EH (cell line): ENCODE measurements around the gene CEP19.
"Not testable (repeated sequence)": the region's sequence is repeated elsewhere in the genome, so short reads cannot be mapped to it uniquely, and the experiment has no call there.

ENCODE experiments used
- DNase-seq: peaks from one replicate; pipeline ENCODE4 v3.0.0-alpha.2; 2015; ENCODE audit warnings: low read depth

CEP19 gene, protein sequence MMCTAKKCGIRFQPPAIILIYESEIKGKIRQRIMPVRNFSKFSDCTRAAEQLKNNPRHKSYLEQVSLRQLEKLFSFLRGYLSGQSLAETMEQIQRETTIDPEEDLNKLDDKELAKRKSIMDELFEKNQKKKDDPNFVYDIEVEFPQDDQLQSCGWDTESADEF

GRCh38 chr3:196711838-196712513, at the start of gene CEP19, which contains the start of gene PIGX:
Gene CEP19 (minus strand): TSS chr3:196712250. CDS start chr3:196708657, 3,593 bp downstream.
Gene PIGX (plus strand): TSS chr3:196712377.
- peak; percentile 84 for DNase-seq

- DNase-seq = peak; percentile 74
Measured at GRCh38 chr3:196757876-196758739, 46.1 kb upstream of the CEP19 start.

GRCh38 chr3:196756732-196757131, 44.7 kb upstream of the CEP19 start:
- no peak for DNase-seq

- DNase-seq = no peak
Measured at GRCh38 chr3:196754091-196754981, 42.3 kb upstream of the CEP19 start.

- DNase-seq = no peak
Measured at GRCh38 chr3:196753201-196753600, 41.2 kb upstream of the CEP19 start.

GRCh38 chr3:196749125-196749524, 37.1 kb upstream of the CEP19 start:
- no peak for DNase-seq

- not testable (repeated sequence) for DNase-seq
Measured at GRCh38 chr3:196743569-196743968, 31.5 kb upstream of the CEP19 start.

DNA sequence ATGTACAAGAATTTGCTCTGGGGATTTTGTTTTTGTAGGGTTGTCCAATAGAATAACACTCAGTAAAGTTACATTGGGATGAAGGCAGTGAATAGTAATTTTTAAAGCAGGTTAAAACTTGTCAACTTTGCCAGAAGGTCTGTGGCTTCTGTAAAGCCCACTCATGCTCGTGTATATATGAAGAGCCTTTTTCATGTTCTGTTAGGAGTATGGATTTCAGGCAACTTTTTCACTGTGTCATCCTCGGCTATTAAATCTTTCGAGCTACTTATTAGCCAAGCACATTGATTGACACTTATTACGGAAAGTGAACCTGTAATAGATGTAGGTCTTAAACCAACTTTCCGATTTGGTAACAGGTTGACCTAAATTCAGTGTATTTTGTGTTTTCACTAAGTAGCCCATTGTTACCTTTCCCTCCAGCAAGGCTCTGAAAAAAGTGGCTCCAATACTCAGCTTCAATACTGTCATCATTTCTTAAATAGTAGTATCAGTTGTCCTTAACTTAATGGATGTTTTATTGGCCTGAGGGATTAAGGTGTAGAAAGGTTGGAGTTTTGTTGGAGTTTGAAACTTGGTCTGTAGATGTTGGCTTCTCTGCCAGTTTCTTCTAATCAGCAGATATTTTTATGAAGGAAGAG, 29.3 kb upstream of the CEP19 start:
- DNase-seq = no peak

GRCh38 chr3:196740481-196741248, 28.6 kb upstream of the CEP19 start:
- peak; percentile 65 for DNase-seq

GRCh38 chr3:196739671-196740480, 27.8 kb upstream of the CEP19 start, which contains the start of gene PAK2:
Gene PAK2 (plus strand): TSS chr3:196739857. CDS start chr3:196782647, 42,790 bp downstream.
- peak; percentile 89 for DNase-seq

GRCh38 chr3:196737655-196738054, 25.6 kb upstream of the CEP19 start:
- no peak for DNase-seq

DNA sequence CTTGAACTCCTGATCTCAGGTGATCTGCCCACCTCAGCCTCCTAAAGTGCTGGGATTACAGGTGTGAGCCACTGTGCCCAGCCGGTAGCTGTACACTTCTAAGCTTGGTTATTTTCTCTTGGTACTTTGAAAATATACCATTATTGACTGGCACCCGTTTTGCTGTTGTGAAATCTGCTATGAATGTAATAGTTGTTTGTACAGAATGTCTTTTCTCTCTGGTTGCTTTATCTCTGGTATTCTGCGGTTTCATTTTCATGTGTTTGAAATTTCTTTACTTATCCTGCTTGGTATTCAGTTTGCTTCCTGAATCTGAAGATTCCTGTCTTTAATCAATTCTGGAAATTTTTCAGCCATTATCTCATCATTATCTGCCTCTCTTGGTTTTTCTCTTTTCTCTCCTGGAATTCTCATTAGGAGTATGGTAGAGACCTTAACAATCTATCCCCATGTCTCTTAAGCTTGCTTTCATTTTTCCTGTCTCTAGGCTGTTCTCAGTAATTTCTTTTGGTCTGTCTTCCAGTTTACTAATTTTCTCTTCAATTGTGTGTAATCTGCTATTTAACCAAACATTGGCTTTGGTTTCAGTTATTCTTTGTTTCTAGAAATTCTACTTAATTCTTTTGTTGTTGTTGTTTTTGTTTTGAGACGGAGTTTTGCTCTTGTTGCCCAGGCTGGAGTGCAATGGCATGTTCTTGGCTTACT, 24.8 kb upstream of the CEP19 start:
- no peak for DNase-seq

GRCh38 chr3:196735751-196736150, 23.7 kb upstream of the CEP19 start:
- DNase-seq = peak; percentile 74

GRCh38 chr3:196726788-196727675, 15.0 kb upstream of the CEP19 start:
- peak; percentile 68 for DNase-seq

- DNase-seq = no peak
Measured at GRCh38 chr3:196721097-196721496, 9.0 kb upstream of the CEP19 start.

DNA sequence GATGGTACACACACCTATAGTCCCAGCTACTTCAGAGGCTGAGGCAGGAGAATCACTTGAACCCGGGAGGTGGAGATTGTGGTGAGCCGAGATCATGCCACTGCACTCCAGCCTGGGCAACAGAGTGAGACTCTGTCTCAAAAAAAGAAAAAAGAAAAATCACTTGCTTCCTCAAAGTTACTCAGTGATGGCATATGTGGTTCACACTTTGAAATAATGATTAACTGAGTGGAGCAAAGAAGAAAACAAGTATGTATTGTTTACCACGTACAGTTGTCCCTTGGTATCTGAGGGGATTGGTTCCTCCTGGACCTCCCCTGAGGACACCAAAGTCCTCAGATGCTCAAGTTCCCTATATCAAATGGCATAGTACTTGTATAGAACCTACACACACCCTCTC, 5.1 kb upstream of the CEP19 start:
- DNase-seq = not testable (repeated sequence)

DNA sequence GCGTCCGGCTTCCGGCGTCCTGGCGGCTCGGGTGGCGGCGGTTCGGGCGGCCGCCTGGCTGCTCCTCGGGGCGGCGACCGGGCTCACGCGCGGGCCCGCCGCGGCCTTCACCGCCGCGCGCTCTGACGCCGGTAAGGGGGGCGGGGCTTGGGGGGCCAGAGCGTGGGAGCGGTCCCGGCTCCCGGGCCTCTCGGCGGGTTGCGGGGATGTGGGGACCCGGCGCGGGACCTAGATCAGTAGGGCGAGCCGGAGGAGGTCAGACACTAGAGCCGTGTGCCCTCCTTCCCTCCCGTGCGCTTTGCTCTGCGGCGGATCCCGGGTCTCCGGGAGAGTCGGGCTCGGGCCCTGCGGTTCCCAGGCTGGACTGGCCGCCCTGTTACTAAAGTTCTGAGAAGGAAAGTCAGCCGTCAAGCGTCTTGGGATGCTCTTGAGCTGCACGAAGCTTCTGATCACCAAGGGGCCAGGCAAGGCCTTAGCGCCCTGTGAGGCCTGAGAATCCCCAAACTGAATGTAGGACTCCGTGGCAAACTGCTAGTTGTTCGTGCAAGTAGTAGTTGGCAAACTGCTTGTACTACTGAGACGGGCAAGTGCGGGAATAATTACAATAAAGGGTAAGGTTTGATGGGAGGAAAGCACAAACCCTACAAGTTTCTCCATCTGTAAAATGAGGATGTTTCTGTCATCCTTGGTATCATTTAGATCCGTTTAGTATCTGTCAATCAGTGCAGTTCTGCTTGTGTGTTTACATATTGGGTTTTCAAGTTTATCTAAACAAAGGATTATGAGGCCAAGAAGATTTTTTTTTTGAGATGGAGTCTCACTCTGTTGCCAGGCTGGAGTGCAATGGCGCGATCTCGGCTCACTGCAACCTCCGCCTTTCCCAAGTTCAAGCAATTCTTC, 714 bp upstream of the CEP19 start:
- DNase-seq = peak; percentile 69
